ENCODE results near the gene ZNF292.
"Not testable (repeated sequence)": the region's sequence is repeated elsewhere in the genome, so short reads cannot be mapped to it uniquely, and the experiment has no call there.

ZNF292 gene

DNA sequence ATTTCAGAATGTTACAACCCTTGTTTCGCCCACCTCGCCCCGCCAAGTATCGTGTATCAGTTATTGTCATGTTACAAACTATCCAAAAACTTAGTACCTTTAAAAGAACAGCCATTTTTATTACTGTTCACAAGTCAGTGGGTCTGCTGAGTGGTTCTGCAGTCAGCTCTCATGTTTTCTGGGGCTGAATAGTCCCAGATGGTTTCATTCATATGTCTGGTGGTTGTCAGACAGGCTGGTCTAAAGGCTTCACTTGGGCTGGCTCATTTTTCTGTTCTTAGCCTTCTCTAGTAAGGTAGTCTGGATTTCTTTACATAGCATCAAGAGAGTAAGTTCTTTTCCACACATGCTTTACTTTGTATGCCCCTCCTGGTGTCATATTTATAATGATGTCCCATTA, 8.6 kb downstream of the ZNF292 start:
- no peak for DNase-seq (ENCODE audit: low spot score)

GRCh38 chr6:87164506-87164905, 9.1 kb downstream of the ZNF292 start:
- no peak for DNase-seq (ENCODE audit: low spot score)

- DNase-seq (ENCODE audit: low spot score): no peak
These were observed 9.8 kb downstream of the ZNF292 start for GRCh38 chr6:87165185-87165584.

GRCh38 chr6:87171938-87172633, 16.7 kb downstream of the ZNF292 start:
- DNase-seq (ENCODE audit: low spot score): no peak

DNA sequence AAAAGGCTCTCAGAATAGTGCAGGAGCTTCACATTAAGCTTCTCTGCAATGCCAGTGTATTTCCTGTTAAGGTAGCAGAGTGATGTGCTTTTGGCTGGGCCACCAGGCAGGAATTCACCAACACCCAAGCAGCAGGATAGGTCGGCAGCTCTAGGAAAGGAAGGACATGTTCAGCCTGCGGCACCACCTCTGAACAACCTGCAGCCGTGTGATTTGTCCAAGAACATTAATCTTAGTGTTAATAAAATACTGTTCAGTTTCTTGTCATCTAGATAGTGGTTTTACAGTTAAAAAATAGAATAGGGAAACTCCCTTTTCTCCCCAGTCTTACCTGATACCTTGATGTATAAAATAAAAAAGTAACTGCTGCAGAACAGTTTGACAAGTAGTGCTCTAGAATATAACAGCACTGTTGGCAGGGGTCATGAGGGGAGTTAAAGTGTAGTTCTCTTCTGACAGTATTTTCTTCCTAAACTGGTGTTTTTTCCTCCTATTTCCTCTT, 18.8 kb downstream of the ZNF292 start:
- peak; percentile 19 for DNase-seq (ENCODE audit: low spot score)

DNA sequence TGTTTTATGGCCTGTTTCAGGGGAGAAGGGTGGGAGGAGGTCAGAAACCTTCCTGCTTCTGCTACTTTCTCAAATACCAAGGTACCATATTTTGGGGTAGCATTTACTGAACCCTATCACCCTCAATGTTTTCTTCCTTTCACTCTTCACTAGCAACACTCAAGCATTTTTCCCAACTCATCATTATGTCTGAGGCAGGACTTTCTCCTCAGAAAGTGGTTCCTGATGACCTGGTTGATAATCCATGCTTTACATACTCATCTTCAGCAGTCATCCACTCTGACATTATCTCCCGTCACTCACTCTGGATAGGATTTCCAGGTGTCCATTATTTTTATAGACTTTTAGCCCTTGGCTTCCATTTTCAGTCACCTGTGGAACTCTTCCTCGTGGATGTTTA, 21.1 kb downstream of the ZNF292 start:
- DNase-seq (ENCODE audit: low spot score): no peak

GRCh38 chr6:87180105-87180728, 24.9 kb downstream of the ZNF292 start:
- no peak for DNase-seq (ENCODE audit: low spot score)

DNA sequence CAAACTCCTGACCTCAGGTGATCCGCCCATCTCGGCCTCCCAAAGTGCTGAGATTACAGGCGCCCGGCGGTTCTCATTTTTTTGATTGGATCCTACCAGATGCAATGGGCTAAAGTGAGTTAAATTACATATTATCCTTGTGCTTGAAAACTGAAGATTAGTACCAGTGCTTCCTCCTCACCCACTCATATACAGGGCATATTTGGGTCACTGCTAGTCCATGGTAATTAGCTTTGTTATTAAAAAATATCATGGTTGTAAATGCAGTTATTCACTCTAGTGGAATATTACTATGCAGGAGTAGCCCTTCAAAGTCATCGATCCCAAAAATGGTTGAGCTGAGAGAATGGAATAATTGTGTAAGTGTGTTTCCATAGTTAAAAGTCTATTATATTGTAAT, 26.5 kb downstream of the ZNF292 start:
- DNase-seq (ENCODE audit: low spot score): no peak

DNA sequence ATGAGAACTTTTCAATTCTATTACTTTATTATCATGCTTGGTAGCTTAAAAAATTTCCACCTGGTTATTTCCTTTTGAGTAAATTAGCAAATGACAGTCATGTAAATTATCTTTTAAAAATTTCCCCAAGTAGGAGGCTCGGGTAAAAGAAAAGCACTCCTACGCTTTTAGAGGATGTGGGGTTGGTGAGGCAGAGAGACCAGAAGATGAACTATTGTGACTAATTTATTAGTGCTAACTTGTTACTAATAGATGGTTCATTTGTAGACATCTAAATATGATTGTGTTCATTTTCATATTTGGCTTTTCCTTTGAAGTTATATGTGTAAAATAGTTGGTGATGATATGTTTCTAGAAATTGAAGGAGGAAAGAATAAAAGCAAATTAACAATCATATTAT, 27.0 kb downstream of the ZNF292 start:
- DNase-seq (ENCODE audit: low spot score): peak; percentile 17

GRCh38 chr6:87182940-87183339, 27.6 kb downstream of the ZNF292 start:
- no peak for DNase-seq (ENCODE audit: low spot score)

DNA sequence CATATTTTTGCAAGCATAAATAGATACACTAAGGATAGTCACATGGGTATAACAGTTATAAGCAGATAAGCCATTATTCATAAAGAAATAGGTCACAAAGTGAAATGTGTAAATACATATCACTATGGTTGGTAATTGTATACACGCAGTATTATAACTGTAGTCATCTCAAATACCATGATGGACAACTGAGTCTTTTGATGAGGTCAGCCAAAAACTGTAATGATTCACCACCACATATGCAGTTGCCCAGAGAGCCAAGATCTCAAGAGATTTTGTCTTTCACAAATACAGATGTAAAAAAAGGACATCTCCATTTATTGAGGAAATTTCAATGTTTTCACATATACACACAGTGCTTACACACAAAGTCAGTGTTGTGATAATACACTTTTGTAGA, 28.3 kb downstream of the ZNF292 start:
- no peak for DNase-seq (ENCODE audit: low spot score)

DNA sequence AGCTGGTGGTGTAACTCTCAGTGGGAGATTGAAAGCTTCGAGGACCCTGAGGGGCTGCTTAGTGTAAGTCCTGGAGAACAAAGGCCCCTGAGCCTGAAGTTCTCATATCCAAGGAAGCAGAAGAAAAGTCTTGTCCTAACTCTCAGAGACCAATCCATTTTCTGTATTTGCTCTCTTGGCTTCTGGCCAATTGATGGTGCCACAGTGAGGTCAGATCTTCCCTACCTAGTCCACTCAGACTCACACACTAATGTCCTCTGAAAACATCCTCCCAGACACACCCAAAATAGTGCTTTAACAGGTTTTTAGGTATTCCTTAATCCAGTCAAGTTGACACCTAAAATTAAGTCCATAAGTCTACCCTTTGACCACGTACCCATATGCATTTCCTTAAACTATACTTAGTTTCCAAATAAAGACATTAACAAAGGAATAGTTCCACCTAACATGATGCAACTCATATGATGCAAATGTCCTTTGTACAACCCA, 29.4 kb downstream of the ZNF292 start:
- no peak for DNase-seq (ENCODE audit: low spot score)

- DNase-seq (ENCODE audit: low spot score): no peak
These were observed 41.0 kb downstream of the ZNF292 start for GRCh38 chr6:87196275-87196842.

GRCh38 chr6:87197547-87197946, 42.2 kb downstream of the ZNF292 start:
- DNase-seq (ENCODE audit: low spot score): no peak

GRCh38 chr6:87198022-87198810, 42.9 kb downstream of the ZNF292 start:
- DNase-seq (ENCODE audit: low spot score): not testable (repeated sequence)

GRCh38 chr6:87199787-87200186, 44.4 kb downstream of the ZNF292 start:
- DNase-seq (ENCODE audit: low spot score): no peak

DNA sequence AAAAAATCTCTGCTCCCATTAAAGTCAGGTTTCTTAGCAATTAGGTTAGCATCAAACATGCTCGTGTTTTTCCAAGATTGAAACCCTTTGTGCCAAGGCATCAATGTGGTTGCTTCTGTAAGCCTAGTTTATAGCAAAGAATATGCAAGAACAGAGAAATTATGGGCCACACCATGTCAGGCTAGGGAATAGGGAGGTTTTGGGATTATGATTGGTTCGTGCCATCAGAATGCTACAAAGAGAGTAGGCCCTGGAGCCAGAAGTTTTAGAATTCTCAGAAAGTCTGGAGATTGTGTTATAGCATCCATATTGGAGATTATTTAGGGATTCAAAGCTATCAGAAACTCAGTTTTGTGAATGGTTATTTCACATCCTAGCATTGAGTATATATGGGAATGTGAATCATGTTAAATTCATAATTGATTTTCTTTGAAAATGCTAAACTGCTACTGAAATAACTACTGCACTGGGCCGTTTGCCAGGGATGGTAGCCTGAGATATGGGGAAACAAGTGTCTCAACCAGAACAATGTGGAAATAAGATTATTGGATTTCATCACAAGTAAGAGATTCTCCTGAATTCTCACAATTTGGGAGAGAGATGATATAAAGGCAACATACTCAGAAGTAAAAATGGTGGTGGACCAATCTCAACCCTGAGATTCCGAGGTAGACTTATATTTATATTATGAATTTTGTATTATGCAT, 45.3 kb downstream of the ZNF292 start:
- no peak for DNase-seq (ENCODE audit: low spot score)

- no peak for DNase-seq (ENCODE audit: low spot score)
These were observed 48.2 kb downstream of the ZNF292 start for GRCh38 chr6:87203448-87204023.

DNA sequence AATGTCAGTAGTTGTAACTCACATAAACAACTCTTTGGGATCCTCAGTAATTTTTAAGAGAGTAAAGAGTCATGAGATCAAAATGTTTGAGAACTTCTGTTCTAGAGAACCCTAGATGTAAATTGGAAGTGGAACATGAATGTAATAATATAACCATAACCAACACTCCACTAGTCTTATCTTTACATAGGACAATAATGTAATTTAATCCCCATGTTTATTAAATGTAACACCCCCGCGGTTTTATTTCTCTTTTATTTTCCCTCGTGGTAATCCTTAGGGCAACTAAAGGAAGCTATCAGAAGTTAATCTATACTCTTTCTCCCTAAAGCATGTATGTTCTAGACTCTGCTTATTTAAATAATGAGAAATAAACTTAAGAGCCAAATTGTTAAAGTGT, 54.4 kb downstream of the ZNF292 start:
- DNase-seq (ENCODE audit: low spot score): no peak

DNA sequence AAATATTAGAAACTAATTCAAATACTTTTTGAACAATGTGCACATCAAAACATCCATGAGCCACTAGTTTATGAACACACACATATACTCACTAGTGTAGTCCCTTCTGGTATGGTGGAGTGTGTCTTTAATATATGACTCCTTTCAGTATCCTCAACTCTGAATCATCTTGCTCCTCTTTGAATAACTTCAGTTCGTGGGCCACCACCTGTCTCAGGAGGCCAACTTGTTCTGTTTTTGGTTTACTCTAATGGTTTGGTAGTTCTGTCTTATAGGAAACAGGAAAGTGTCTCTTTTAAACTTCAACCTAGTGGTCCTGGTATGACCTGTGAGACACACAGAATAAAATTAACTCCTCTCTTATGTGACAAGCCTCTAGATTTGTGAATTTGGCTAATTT, 55.6 kb downstream of the ZNF292 start:
- no peak for DNase-seq (ENCODE audit: low spot score)

DNA sequence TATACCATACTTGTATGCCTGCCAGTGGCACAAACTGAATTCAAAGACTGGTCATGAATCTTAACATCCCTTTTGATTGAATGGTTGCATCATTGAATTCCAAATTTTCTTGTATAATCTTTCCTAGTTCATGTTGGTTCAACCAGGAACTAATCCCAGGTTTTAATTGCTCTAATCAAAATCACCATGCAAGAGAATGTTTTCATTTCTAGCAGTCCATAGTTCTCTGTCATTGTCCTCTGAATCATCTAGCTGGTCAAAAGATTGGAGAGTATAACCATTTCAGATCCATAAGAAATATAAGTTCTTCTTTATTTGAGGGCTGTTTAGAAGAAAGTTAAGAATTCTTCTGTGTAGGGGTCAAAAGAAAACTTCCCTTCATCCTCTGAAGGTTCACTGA, 57.2 kb downstream of the ZNF292 start:
- no peak for DNase-seq (ENCODE audit: low spot score)

- DNase-seq (ENCODE audit: low spot score): no peak
These were observed 58.0 kb downstream of the ZNF292 start for GRCh38 chr6:87213364-87213763.

All from CD4-positive, alpha-beta T cell treated with Interleukin-15 for 4 hours (primary cell).